Thyroid gland (tissue), 4 donors: ENCODE measurements around the gene BCL7C.

ENCODE experiments used
- POLR2A ChIP-seq, 2 donors: fragments of 450-650 bp; IDR thresholded peaks; one replicate each; pipeline ENCODE4 v1.6.1; 2017; ENCODE audit warnings: antibody characterized with exemption in 2 of 2, mild to moderate bottlenecking in 2 of 2, moderate library complexity in 1 of 2
- TF ChIP-seq, protein P1 (sequence below), 6 experiments: fragments of 200-600 bp in 3 of 6; fragments of 450-650 bp in 3 of 6; sonication (generic) in 3 of 6; IDR thresholded peaks; one replicate each; pipeline ENCODE4 v1.5.1; 2016 to 2019; ENCODE audit warnings: antibody characterized with exemption in 6 of 6, mild to moderate bottlenecking in 2 of 6, inconsistent platforms in 1 of 6, moderate library complexity in 1 of 6

DNA sequence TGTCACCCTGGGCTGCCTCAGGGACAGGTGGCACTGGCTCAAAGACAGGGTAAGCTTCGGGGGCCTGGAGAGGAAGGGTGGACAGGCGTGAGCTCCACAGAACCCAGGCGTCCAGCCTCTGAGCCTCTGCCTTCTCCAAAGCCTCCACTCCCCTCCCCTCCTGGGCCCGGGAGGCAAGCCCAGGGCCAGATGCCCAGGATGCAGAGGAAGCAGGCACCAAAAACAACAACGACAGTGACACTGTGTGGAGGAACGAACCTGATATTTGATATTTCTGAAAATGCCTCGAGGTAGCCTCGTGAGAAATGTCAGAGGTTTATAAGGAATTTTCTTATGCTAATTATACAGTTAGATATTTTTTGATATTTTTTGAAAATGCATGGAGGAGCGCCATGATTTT is 6.0 kb downstream of the BCL7C start:
- TF ChIP-seq POLR2A (IDR thresholded peaks at IDR 0.05), result no peak
- TF ChIP-seq, protein P1, sequence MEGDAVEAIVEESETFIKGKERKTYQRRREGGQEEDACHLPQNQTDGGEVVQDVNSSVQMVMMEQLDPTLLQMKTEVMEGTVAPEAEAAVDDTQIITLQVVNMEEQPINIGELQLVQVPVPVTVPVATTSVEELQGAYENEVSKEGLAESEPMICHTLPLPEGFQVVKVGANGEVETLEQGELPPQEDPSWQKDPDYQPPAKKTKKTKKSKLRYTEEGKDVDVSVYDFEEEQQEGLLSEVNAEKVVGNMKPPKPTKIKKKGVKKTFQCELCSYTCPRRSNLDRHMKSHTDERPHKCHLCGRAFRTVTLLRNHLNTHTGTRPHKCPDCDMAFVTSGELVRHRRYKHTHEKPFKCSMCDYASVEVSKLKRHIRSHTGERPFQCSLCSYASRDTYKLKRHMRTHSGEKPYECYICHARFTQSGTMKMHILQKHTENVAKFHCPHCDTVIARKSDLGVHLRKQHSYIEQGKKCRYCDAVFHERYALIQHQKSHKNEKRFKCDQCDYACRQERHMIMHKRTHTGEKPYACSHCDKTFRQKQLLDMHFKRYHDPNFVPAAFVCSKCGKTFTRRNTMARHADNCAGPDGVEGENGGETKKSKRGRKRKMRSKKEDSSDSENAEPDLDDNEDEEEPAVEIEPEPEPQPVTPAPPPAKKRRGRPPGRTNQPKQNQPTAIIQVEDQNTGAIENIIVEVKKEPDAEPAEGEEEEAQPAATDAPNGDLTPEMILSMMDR (IDR thresholded peaks at IDR 0.05), result no peak
